Measurements from ENCODE around the gene TMED1.

The TMED1 gene

DNA sequence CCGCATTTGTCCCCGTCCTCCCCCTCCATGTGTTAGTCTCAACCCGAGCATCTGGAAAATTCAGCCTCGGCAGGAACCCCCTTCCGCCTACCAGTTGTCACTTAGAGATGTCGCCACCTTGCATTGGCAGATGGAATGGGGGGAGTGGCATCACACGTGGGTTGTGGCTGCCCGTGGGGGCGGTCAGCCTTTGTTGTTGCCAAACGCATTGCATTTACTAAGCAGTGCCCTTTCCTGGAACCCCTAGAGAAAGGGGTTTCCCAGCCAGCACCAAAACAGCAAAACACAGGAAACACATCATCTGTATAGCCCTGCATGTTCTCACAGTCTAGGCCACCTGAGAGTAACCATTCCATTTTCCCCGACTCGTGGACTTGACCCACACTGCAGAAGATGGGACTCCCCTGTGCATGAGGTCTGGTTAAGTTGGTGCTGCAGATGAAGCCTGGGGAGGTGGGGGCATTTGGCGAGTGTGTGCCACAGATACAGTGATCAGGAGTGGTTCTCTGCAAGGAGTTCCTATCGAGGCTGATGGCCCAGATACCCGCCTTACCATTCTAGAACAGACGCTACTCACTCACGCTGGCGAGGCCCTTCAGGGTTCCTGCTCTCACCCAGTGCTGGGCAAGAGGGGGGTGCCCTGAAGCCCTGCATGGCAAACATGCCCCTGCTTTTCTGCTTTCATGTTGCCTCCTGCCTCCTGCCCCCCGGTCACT is 38.3 kb downstream of the TMED1 start:
- DNase-seq (ENCODE audit: low spot score in 2 of 2) = peak in 1 of 2 donors; percentile 20
- Mint-ChIP-seq H3K27me3 (no peaks in the 10 kb centered on the region), H3K36me3 (peaks cover 19% of the 10 kb centered on the region), H3K4me1 (peaks cover 14% of the 10 kb centered on the region), H3K9me3 (no peaks in the 10 kb centered on the region), H3K27ac (peak overlapping the region; percentile 91), H3K4me3 (peak overlapping the region; percentile 62)
- peak; percentile 89 for ATAC-seq (ENCODE audit: low read depth)

DNA sequence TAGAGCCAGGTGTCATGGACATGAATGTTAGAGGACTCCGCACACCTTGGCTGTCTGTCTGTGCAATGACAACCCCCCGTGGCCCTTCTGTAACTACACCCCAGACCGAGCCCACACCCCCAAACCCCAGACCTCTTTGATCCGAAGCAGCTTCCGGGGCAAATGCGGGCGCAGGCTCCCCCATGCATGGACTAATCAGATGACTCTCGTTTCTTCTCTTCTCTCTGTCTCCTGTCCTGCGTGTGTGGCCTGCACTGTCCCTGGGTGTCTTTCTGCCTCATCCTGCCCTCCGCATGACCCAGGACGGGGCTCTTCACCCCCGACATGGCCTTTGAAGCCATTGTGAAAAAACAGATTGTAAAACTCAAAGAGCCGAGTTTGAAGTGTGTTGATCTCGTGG is 38.9 kb downstream of the TMED1 start:
- no peak for ATAC-seq (ENCODE audit: low read depth)
- Mint-ChIP-seq H3K4me1 (peaks cover 14% of the 10 kb centered on the region), H3K27me3 (no peaks in the 10 kb centered on the region), H3K4me3 (no peak overlapping the region), H3K9me3 (no peaks in the 10 kb centered on the region), H3K36me3 (peaks cover 19% of the 10 kb centered on the region), H3K27ac (peak overlapping the region; percentile 91)
- no peak for DNase-seq (ENCODE audit: low spot score in 2 of 2)

DNA sequence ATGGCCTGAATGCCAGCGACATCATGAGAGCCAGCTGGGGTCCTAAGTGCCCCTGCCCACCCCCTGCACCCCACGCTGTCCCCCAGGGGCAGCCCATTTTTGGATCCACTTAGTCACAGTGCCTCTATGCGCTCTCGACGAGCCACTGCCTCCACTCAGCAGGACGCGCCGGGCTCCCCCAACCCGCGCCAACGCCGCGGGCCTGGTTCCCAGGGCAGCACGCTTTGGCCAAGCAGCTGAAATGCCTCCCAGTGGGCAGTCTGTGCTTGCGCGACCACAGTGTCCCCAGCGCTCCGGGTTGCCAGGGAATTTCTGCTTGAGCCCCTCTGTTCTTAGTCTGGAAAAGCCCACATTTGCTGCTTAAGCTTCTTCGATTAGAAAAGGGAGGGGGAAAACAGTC is 39.4 kb downstream of the TMED1 start:
- ATAC-seq (ENCODE audit: low read depth) (no peak), DNase-seq (ENCODE audit: low spot score in 2 of 2) (no peak)
- H3K4me3 Mint-ChIP-seq = no peak overlapping the region
- no peaks in the 10 kb centered on the region for H3K9me3 Mint-ChIP-seq
- H3K27me3 Mint-ChIP-seq = no peaks in the 10 kb centered on the region
- no peak overlapping the region for H3K27ac Mint-ChIP-seq
- peaks cover 21% of the 10 kb centered on the region for H3K36me3 Mint-ChIP-seq
- peaks cover 14% of the 10 kb centered on the region for H3K4me1 Mint-ChIP-seq

DNA sequence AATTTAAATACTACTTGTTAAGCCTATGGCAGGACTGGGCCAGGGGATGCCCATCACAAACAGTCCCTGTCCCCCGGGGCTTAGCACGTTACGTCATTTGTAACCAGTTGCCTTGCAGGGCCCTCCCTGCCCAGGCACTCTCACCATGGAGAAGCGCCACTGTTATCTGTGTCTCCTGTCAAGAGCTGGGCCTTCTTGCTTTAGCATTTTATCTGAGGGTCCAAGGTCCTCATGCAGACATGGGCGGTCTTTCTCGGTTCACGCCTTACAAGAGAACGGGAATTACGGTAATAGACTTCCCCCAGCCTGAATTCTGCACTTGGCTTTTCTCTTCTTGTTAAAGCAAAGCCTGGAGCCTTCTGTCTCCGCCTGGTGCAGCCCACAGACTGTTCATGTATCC is 46.1 kb downstream of the TMED1 start:
- H3K9me3 Mint-ChIP-seq = no peaks in the 10 kb centered on the region
- DNase-seq (ENCODE audit: low spot score in 2 of 2) = no peak
- no peak for ATAC-seq (ENCODE audit: low read depth)
- H3K27ac Mint-ChIP-seq = no peak overlapping the region
- no peaks in the 10 kb centered on the region for H3K27me3 Mint-ChIP-seq
- H3K4me1 Mint-ChIP-seq = no peaks in the 10 kb centered on the region
- no peak overlapping the region for H3K4me3 Mint-ChIP-seq
- H3K36me3 Mint-ChIP-seq = peaks cover 31% of the 10 kb centered on the region

DNA sequence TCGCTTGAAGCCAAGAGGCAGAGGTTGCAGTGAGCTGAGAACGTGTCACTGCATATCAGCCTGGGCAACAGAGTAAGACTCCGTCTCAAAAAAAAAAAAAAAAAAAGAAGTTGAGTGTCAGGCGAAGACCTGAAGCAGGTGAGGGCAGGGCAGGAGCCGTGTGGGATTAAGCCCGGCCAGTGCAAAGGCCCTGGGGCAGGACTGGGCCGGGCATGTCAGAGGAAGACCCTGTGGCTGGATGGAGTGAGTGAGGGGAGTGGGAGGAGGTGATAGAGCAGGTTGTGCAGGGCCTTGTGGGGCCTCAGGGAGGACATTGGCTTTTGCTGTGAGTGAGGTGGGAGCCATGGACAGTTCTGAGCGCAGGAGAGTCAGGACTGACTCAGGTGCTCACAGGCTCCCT is 47.9 kb downstream of the TMED1 start:
- H3K9me3 Mint-ChIP-seq = no peaks in the 10 kb centered on the region
- no peaks in the 10 kb centered on the region for H3K27me3 Mint-ChIP-seq
- no peak for DNase-seq (ENCODE audit: low spot score in 2 of 2)
- peaks cover 6% of the 10 kb centered on the region for H3K4me1 Mint-ChIP-seq
- peaks cover 32% of the 10 kb centered on the region for H3K36me3 Mint-ChIP-seq
- no peak for ATAC-seq (ENCODE audit: low read depth)
- H3K27ac Mint-ChIP-seq = no peak overlapping the region
- no peak overlapping the region for H3K4me3 Mint-ChIP-seq

DNA sequence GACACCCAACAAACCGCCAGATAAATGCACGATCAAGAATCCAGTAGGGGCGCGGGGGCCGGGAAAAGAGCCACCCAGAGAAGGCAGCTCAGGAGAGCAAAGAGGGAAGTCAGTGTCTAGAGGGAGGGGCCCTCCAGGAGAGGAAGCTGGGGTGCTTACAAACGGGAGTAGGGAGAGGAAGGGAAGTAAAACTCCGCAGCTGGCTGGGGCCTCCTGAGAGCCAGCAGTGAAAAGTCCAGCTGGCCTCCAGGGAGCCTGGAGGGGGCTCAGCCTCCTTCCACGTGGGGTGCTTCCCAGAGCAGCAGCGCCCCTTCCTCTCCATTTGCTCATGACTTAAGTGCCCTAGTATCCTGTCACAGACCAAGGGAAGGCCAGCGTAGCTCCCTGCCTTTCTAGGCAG is 51.8 kb downstream of the TMED1 start:
- ATAC-seq (ENCODE audit: low read depth) = peak; percentile 32
- Mint-ChIP-seq H3K4me3 (no peak overlapping the region), H3K27ac (peak overlapping the region; percentile 62), H3K9me3 (no peaks in the 10 kb centered on the region), H3K4me1 (peaks cover 21% of the 10 kb centered on the region), H3K36me3 (peaks cover 42% of the 10 kb centered on the region), H3K27me3 (no peaks in the 10 kb centered on the region)
- DNase-seq (ENCODE audit: low spot score in 2 of 2) = no peak

DNA sequence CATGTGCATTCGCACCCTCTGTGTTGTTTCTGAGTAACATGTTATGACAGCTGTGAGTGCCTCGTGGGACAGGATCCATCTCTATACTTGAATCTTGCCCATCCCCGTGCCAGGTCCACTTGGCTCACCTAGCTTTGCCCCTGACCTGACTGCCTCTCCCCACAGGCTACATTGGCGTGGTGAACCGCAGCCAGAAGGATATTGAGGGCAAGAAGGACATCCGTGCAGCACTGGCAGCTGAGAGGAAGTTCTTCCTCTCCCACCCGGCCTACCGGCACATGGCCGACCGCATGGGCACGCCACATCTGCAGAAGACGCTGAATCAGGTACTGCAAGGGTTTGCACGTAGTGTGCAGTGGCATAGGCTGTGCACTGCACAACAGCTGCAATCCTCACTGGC is 53.2 kb downstream of the TMED1 start:
- no peaks in the 10 kb centered on the region for H3K9me3 Mint-ChIP-seq
- H3K27ac Mint-ChIP-seq = no peak overlapping the region
- peaks cover 41% of the 10 kb centered on the region for H3K36me3 Mint-ChIP-seq
- H3K4me3 Mint-ChIP-seq = no peak overlapping the region
- peaks cover 21% of the 10 kb centered on the region for H3K4me1 Mint-ChIP-seq
- DNase-seq (ENCODE audit: low spot score in 2 of 2) (no peak), ATAC-seq (ENCODE audit: low read depth) (no peak)
- H3K27me3 Mint-ChIP-seq = no peaks in the 10 kb centered on the region

Measured in memory B cell (primary cell).